Stimulated activated CD8-positive, alpha-beta memory T cell treated with anti-CD3 and anti-CD28 coated beads, Interleukin-15, amount 100 ng/mL, for 24 hours (primary cell): ENCODE results near the gene CRYGN.

Source experiments
- DNase-seq: peaks from one replicate; pipeline ENCODE4 v3.0.0-alpha.2; 2020; ENCODE audit warnings: low read depth

Gene CRYGN

DNA sequence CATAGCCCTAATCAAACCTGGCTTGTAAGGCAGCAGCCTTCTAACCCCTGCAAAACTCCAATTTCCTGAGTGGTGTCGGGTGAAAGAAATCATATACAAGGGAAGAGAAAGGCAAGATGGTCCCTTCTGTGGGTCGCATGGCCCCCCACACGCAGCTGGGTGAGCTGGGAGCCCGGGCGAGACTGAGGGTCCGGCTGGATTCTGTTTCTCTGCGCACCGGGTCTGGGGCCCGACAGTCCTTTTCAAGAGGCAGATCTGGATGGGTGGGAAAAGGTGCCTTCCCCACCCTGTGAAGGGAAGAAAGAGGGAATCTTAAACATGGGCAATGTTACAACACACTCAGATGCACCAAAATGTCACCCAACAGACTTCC is 48.6 kb downstream of the CRYGN start:
- no peak for DNase-seq

DNA sequence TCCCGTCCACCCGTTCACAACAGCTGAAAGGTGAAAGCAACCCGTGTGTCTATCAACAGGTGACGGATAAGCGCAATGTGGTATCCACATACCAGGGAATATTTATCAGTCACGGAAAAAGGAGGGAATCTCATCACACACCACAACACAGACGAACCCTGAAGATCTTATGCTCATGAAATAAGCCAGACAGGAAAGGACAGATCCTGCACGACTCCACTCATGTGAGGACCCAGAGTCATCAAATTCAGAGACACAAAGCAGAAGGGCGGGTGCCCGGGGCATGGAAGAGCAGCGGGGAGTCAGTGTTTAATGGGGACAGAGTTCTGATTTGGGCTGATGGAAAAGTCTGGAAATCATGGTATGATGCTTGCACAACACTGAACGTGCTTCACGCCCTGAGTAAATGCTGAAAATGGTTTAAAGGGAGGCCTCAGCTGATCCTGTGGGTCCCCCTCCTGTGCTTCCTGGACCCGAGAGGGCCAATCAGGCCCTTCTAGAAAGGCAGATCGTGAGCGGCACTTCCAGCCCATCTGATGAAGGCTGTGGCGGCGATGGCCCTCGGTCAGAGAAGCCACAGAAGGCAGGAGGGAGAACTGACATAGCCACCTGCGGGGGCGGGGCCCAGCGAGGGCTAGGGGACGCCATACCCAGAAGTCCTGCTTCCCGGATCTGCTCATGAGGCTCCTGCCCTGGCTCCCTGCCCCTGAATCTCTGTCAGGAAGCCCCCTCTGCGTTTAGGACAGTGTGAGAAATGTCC is 49.2 kb downstream of the CRYGN start:
- DNase-seq = no peak

DNA sequence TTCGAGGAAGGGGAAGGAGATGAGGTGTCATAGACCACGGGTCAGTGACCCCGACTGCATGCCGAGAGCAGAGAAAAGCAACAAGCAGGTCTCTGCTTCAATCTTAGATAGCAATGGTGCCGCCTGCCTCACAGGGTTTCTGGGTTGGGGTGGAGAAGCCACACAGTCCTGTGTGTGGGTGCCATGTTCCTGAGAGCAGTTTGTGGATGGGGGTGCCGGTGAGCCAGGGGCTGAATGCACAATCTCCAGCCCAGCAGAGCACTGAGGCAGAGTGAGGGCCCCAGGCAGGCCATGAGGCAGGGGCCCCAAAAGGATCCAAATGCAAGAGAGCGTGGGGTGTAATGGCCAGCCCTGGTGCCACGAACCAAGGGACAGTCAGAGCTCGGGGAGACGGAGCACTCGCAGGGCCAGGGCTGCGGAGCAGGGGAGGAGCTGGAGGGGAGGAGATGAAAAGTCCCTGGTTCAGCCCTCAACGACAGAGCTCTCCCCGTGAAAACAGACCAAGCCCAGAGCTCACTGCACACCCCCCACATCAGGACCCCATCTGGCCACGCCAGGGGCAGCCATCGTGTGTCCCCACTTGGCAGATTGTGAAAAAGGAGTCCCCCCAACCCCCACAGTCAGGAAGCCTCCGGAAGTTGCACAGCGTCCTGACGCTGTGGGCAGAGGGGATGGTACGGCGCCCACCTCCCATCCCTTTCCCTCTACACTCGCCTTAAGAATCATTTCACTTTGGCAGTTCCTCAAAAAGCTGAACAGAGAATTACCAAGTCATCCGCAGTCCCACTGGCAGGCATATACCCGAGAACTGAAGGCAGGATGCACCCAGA is 50.0 kb downstream of the CRYGN start:
- no peak for DNase-seq

DNA sequence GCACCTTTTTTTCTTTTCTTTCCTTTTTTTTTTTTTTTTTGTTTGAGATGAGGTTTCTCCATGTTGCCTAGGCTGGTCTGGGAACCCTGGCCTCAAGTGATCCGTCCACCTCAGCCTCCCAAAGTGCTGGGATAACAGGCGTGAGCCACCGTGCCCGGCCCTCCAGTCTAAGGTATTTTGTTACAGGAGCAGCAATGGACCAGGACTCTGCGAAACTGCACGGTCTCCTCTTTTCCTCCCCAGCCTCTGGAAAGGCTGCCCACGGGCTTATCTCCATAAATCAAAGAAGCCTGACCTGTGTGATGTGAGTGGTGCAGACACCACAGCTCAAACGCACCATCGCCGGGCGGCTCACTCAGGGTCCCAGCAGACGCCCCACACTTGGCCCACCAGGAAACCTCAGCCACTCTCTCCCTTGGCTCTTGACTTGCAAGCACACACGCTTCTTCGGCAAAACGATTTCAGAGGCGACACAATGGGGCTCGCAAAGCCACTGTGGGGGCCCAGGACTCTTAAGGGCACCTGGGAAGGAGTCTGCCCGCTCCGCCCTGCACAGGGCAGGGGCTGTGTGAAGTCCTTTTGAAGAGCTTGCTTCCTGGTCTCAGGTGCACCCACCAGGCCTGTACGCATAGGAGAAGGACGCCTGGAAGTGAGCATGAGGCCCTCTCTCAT is 50.7 kb downstream of the CRYGN start:
- no peak for DNase-seq

DNA sequence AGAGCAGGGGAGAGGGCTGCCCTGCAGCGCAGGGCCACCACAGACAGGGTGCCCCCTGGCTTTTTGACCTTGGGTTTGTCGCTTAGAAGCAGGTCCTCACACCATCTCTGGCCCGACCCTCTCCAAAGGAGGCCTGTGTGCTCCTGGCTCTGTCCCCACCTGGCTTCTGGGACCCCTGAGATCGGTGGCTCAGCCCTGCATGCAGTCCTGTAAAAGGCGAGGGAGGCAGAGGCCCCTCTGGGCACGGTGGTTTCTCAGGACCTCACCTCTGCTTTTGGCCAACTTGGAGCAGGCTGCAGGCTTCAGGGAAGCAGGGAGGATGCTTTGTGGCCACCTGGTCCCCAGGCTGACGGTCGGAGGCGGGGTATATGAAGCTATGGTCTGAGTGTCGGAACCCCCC is 51.5 kb downstream of the CRYGN start:
- DNase-seq = no peak

DNA sequence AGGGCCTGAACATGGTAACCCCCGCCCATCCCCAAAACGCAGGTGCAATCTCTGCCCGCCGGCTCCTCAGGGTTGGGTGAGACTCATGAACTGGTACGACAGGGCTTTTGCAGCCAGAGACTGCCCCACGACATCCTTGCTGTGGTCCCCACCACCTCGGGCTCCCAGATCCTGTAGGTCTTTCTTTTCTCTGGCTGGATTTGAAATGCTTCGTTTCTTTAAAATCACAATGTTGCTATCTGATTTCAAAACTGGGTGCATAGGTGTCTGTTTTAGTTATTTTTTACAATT is 52.0 kb downstream of the CRYGN start:
- no peak for DNase-seq

DNA sequence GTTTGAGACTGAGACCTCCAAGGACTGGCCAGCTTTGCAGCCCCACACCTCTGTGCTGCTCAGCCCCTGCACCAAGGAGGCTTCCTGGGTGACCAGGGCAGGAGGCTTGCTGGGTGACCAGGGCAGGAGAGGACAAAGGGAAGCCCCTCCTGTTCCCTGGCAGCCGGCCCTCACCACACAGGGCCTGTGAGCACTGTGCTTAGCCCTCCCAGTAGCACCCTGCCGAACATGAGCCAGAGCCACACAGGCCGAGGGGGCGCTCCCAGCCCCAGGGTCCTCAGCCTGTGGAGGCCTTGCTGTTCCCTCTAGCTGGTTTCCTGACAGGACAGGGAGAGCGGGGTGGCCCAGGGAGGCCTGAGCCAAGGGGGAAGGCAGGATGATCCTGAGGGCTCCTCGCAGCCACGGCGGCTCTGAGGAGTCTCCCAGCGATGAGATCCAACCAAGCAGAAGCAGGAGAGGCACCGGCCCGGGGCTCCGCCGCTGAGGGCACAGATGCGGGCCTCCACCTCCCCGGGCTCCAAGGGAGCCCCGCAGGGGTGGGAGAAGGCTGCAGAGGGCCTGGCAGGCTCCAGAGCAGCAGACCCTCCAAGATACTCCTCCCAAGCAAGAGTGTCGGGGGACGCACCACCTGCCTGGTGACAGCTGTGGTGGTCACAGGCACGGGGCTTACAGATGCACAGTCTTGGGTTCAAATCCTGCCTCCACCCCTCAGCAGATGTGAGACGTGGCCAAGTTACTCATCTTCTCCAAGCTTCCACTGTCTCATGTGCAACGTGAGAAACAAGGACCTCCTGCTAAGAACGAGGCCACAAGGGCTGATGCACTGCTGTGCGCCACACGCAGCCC is 52.6 kb downstream of the CRYGN start:
- no peak for DNase-seq

DNA sequence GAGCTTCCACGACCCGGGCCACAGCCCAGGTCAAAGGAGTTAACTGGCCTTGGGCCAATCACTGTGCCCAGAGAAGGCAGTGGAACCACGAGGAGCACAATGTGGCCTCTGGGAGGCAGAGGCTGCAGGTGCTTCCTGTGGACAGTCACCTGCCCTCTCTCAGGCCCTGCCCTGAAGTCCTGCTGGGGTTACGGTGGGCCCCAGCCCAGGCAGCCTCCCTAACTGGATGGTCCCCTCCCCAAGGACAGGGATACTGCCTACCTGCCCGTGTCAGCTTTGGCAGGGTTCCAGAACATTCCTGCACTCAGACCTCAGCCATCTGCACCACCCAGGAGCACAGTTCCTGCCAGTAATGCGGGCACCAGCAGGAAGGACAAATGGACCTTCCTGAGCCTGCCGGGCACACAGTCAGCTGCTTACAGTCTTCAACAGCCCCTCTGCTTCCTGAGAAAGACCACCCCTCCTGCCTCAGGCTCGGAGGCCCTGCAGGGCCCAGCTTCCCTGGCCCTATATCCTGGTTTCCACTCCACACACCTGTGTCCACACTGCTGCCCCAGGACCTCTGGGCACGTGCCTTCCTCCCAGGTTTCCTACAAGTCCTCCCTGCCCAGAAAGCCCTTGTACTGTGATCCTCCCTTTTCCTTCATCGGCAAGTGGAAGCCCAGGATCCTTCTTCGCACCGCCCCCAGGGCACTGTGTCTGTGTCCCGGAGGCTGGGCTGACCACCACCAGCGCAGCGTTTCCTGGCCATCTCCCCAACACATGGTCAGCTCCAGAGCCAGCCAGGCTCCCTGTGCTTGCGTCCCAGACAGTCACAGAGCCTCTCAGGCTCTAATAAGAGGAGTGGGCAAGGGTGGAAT is 53.4 kb downstream of the CRYGN start:
- no peak for DNase-seq

DNA sequence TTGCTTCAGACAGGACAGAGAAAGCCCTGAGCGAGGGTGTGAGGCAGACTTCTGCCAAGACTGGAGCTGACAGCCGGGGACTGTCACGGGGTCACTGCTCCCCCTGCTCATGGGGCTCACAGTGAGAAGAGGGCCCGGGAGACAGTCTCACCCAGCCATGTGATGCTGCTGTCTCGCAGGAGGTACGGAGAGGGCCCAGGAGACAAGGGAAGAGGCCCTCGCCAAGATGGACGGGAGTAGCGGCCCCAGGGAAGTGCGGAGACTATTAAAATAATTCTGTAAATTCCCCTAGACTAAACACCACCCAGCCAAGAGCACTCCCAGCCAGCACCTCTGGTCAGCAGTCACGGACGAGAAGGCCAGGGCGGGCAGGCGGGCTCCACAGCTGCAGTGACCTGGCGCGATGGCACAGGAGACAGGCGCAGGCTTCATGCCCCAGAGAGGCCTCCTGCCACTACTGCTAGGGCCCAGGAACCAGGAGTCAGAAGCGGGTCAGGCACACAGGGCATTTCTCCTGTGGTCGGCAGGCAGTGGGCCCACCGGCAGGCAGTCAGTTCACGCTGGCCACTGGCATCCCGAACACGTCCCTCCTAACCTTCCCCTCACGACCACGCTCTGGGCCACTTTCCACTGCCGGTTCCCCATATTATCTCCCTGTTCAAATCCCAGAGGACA is 54.2 kb downstream of the CRYGN start:
- DNase-seq = no peak

DNA sequence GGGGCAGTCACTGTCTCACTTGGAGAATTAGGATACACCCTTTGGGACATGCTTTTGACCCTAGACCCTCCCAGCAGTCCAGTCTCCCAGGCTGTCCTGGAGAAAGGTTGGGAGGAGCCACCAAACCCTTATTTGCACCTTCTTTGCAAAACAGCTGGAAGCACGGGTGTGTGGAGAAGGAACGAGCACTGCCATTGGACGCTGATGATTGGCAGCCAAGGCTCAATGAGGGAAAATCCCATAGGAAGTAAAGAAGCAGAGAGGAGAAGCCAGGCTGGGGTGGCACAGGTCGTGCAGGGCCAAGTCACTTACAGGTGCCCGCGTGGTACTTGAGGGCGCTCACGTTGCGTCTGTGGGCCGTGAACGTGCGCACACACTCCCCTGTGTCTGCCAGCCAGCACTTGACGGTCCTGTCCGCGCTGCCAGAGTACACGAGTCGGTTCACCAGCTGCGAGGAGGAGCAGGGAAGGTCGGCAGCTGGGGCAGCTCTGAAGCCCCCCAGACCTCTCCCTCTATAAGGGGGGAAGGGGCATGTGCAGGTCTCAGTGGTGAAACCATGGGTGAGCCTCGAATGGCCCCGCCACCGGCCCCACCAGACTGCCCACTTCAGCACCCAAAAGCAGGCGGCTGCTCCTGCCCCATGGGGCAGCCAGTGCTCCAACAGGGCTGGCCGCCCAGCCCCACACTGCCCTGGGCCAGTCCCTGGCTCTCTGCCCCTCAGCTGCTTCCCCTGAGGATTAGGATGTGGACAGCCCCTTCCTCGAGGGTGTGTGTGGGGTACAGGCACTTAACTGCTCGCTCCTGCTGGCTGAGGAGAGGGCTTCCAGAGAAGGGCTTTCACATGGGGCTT is 54.9 kb downstream of the CRYGN start:
- DNase-seq = no peak

DNA sequence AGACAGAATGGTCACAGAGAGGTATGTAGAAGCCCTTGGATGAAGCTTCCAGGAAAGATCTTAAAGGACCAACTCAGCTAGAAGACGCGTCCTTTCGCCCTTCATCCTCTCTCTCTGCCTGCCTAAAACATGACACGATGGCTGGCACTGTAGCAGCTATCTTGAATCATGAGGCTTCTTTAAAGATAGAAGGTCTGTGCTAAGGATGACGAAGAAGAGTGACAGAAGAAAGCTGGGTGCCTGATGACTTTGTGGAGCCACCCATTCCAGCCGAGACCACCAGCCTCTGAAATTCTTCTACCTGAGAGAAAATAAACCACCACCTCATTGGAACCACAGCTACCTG is 55.6 kb downstream of the CRYGN start:
- no peak for DNase-seq

DNA sequence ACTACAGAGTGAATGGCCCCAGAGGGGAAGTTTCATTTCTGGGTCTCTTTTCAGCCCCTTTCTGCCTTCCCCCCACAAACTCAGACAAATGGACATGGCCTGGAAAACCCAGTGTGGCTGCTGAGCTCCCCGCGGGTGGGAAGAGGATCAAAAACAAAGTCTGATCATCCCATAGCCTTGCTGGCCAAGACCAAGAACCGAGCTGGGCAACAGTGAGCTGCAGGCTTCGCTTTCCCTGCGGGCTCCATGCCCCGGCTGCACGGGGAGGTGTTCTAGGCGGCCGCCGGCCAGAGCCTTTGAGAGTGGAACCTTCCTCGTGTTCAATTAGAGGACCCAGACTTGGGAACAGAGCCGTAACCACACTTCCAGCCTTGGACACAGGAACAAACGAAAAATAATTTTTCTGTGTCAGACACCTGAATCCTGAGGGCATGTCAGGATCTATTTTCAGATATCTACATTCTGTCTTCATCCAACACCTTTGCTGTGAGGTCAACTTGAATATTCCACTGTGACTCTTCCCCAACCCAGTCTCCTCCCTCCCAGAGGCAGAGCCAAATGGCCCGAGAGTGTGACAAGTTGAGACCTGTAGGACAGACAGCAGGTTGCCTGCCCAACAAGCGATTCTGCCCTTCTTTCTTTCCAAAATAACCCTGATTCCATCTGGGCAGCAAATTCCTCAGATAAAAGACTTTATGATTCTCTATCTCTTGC is 56.1 kb downstream of the CRYGN start:
- DNase-seq = no peak

DNA sequence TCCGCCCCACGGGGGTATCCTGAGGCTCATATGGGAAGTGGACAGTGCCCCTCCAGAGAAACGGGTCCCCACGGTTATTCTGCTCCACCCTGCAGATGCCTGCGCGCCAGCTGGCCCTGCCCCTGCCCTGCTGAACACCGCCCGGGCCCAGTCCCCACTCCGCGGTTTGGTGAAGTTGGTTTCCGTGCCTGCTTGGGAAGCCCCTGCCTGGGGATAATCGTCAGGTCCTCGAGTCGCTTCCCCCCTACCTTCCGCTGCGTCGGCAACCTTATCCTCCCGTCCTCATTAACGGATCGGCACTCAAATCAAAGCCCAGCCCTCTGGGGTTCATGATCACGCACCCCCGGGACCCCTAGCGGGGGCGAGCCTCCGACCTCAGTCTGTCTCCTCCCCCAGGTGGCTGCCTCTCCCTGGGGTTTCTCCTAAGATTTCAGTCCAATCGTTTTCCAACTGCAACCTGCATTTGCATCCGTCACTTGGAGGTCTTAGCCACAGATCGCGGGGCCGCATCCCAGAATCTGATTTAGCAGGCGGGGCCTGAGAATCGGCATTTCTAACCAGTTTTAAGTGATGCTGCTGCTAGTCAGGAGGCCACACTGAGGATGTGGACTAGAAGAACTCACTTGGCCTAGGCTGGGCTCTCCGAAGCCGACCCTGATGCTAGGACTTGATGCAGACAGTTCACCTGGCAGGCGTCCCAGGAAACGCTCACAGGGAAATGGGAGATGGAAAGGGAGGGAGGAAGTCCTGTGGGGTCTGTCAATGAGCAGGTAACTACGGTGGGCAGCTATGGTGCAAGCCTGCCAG is 57.7 kb downstream of the CRYGN start:
- DNase-seq = no peak

DNA sequence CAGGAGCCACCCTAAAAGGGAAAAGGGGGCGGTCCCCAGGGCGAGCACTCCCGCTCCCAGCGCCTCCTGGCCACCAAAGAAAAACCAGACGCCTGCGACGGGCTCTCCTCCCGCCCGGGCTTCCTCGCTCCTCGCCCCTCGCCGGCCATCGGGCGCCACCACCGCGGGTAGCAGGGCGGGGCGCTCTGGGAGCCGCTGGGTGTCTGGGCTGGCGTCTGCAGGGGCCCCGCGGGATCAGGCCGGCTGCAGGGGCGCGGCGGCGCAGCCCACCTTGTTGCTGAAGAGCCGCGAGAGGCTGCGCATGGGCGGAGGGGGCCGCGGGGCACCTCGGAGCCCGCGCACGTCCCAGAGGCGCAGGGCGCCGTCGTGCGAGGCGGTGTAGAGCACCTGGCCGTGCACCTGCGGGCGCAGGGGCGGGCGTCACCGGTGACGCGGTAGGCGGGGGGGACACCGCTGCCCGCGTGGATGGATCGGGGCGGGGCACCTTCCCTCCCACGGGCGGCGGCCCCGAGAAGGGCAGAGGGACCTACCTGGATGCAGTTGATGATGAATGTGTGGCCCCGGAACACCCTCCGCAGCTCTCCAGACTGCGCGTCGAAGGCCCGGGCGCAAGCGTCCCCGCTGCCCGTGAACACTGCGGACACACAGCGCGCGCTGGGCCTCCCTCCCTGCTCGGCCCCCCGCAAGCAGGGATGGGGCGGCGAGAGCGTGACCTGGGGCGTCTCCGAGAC is 58.4 kb downstream of the CRYGN start:
- no peak for DNase-seq

DNA sequence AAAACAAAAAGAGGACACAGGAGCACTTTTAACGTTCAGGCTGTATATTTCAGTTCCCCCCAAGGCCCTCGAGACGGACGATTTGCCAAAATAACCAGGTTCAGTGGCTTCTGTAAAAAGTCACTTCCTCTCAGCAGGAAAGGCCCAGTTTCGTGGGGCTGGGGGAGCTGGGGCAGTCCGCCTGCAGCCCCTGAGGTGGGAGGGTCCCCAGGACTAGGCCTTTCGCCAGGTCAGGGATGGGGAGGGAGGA is 58.9 kb downstream of the CRYGN start:
- no peak for DNase-seq

DNA sequence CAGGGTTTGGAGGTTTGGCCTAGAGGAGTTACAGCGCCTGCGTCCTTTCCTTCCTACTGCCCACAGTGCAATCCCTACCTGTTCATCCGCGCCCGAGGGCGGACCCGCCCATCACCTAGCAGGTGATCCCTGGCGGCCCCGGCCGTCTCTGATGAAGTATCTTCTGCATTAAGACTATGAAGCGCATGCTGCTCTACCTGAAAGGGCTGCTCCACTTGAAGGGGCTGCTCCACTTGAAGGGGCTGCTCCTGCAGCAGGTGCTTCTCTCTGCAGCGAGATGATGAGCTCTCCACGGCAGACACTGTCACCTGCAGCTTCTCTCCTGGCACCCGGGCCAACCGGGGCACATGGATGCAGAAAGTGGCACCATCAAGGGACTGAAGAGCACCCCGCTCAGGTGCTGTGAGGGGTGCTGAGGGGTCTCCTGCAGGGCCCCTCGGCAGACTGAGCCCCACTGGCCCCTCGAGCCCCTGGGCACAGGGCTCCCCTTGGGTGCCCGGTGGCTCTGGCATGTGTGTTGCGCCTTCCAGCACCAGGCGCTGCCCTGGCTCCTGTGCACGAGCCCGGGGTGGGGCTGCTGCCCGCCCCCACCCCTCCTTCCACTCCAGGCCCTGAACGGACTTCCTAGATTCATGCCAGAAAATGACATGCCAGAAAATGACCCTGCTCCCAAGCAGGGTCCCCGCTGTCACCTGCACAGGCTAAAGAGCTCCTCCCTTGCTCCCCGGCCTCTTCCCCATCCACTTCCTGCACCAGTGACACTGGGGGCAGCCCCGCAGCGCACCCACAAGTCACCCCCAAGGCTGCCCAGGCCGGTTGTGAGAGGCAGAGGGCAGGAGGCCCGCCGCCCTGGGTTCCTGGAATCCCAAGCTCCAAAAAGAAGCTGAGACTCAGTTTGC is 59.5 kb downstream of the CRYGN start:
- DNase-seq = no peak
